Erythroblast (primary cell): ENCODE data around the gene SRD5A3.

ENCODE experiments used
- DNase-seq, 2 experiments: peaks; one replicate each; lab custom pipeline; 2025; lab: John Stamatoyannopoulos, UW
- GATA1 ChIP-seq: IDR thresholded peaks from 2 replicates; pipeline ENCODE4 v1.6.1; 2011; ENCODE audit warnings: low read depth, mild to moderate bottlenecking, control low read depth, low read length, moderate library complexity
- POLR2A ChIP-seq: IDR thresholded peaks from 2 replicates; pipeline ENCODE4 v1.6.1; 2011; ENCODE audit warnings: mild to moderate bottlenecking, low read length

SRD5A3 gene

DNA sequence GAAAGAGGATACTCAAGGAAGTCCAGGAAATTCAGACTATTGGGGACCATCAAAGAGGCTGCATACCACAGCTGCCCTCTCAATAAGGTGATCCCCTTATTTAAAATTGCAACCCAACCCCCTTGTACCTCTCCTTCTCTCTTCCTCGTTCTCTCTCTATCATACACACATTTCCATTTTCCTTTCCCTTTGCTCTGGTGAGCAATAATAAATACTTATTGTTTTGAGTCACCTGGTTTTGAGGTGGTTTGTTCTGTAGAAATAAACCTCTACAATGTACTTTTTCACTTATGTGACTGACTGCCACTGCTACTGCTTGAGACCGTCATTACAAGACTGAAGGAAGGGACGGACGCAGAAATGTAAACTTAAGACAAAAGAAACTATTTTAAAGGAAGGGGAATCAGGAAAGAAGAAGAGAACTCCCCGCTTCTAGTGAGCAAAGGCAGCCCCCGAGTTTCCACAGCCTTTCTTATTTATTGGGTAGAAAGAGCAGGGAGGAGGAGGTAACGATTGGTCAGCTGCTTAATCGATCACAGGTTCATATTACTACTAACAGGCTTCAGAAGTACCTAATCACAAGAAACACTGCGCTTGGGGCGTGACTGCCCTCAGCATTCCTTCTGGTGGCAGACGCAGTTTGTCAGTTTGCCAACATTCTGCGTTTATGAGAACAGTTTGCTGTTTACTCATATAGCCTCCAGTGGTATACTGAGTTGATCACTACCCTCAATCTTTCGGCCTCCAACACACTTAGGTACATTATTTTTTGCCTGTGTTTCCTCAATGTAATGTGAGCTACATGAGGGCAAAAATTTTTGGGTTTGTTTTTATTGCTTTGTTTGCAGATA lies 32.8 kb downstream of the SRD5A3 start:
- DNase-seq, result peak; percentile 50 to 76
- TF ChIP-seq POLR2A (no peak), GATA1 (no peak)

- no peak for DNase-seq
- TF ChIP-seq POLR2A, result no peak
Observed at GRCh38 chr4:55380576-55380975, 34.5 kb downstream of the SRD5A3 start.

- peak in 1 of 2 experiments; percentile 27 for DNase-seq
- TF ChIP-seq GATA1 (no peak), POLR2A (no peak)
Observed at GRCh38 chr4:55381502-55381901, 35.5 kb downstream of the SRD5A3 start.

DNA sequence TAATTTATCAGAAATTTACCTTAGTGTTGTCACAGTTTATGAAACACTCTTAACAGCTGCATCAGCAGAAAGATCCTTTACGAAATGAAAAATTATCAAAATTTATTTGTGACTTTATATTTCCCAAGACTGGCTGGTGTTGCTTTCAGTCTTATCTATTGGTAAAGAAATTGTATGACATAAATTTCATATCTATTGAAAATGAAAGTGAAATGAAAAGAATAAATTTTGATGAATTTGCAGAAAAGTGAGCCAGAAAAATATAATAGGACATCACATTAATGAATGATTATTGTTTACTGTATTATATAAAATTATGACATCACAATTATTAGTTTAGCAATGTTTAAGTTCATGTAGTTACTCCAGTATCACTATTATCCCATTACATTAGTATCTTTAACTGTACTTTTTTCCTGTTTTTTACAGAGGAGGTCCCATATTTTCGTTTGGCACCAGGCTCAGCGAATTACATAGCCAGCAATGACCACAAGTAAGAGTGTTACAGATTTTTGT lies 36.5 kb downstream of the SRD5A3 start:
- no peak for TF ChIP-seq POLR2A
- TF ChIP-seq GATA1, result no peak
- peak; percentile 31 to 53 for DNase-seq

GRCh38 chr4:55385201-55385649 lies 39.2 kb downstream of the SRD5A3 start:
- DNase-seq, result peak; percentile 34 to 38
- TF ChIP-seq POLR2A (no peak), GATA1 (no peak)

DNA sequence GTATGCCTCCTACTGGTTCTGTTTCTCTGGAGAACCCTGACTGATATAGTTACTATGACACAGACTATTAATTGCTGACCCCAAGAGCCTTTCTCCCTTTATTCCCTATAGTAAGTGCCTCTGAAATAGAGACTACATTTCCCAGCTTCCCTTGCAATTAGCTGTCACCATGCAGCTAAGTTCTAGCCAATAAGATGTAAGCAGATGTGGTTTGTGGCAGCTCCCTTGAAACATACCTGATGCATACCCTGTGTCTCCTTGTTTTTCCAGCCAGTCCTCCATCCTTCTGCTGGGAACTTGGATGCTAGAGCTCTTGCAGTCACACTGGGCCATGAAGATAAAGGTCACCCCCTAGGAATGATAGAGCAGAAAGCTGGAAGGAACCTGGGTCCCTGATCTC lies 40.0 kb downstream of the SRD5A3 start:
- DNase-seq, result peak; percentile 54 to 61
- no peak for TF ChIP-seq POLR2A
- no peak for TF ChIP-seq GATA1

- TF ChIP-seq POLR2A (no peak), GATA1 (peak; percentile 73)
- peak; percentile 74 to 93 for DNase-seq
Observed at GRCh38 chr4:55386840-55387239, 40.8 kb downstream of the SRD5A3 start.

- DNase-seq, result no peak
- TF ChIP-seq GATA1 (no peak), POLR2A (no peak)
Observed at GRCh38 chr4:55393461-55394320, 47.6 kb downstream of the SRD5A3 start.

GRCh38 chr4:55395218-55395528 lies 49.1 kb downstream of the SRD5A3 start:
- no peak for DNase-seq
- TF ChIP-seq POLR2A (no peak), GATA1 (no peak)

DNA sequence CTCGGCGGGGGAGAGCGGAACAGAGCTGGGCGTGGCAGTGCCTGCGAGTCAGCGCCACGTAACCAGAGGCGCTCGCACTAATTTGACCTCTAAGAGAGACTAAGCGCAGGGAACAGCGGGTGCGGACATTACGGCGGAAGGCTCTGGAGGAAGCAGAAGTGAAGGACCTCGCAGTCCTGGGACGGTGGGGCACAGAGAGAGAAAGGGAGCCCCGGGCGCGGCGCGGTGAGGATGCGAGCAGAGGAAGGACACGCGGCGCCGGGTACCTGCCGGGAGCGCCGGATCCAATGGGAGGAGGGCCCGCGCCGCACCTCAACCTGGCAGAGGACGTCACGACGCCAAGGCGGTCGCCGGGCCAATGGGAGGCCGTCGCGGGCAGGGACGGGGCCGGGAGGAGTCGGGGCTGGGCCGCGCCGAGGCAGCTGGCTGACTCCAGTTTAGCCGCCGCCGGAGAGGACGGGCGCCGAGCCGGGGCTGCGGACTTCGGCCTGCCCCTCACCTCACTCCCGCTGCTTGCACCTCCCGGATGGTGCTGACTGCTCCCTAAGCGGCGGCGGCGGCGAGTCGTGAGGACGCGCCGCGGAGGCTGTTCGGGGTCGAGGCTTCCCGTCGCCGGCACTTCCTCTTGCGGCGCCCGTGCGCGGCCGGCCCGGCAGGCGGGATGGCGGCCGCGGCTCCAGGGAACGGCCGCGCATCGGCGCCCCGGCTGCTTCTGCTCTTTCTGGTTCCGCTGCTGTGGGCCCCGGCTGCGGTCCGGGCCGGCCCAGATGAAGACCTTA lies 49.7 kb downstream of the SRD5A3 start, which contains the start of gene TMEM165:
Gene TMEM165, plus strand, starts transcription at position 429 of the 779 bp plus-strand sequence. Its CDS starts 233 bp downstream, at position 662.
- DNase-seq, result peak; percentile 92 to 95
- TF ChIP-seq GATA1 (no peak), POLR2A (peak; percentile 98)

GRCh38 chr4:55396308-55397125 lies 50.5 kb downstream of the SRD5A3 start:
- TF ChIP-seq POLR2A (no peak), GATA1 (no peak)
- peak; percentile 62 to 77 for DNase-seq

GRCh38 chr4:55397126-55397436 lies 51.0 kb downstream of the SRD5A3 start:
- TF ChIP-seq GATA1, result no peak
- no peak for TF ChIP-seq POLR2A
- peak; percentile 39 to 70 for DNase-seq
